Left ventricle myocardium superior (tissue), 1 donor: ENCODE data around the gene CCL27. TPM values are rescaled to one million over a fixed set of nuclear protein-coding genes. Genes with fewer than 3 reads are reported as not detected.

ENCODE experiments used
- ATAC-seq: fragments of 200-7000 bp; cut with Tn5 transposase; one replicate; pipeline ENCODE4 v1.9.1; 2020; ENCODE audit warnings: mild to moderate bottlenecking, moderate library complexity
- DNase-seq: peaks from one replicate; pipeline ENCODE4 v3.0.0-alpha.2; 2020
- intact Hi-C: fragments of 100-400 bp; cut with micrococcal nuclease; formaldehyde crosslinking; loops from one replicate; pipeline ENCODE4 v1.11.0; 2022
- total RNA-seq: library from RNA; stranded (reverse); fragmentation: NEBNext Ultra II Directional; extraction: Animal tissue kit (Norgen Biotek cat#: 25700); gene quantifications from one replicate; pipeline ENCODE4 v1.2.1, GENCODE V29; 2021
- donor health status: DM: no; HTN: yes; CAD: no; lungs with severe emphysema.

Gene CCL27
- total RNA-seq, 1 donor from 2014 or later, result not detected

DNA sequence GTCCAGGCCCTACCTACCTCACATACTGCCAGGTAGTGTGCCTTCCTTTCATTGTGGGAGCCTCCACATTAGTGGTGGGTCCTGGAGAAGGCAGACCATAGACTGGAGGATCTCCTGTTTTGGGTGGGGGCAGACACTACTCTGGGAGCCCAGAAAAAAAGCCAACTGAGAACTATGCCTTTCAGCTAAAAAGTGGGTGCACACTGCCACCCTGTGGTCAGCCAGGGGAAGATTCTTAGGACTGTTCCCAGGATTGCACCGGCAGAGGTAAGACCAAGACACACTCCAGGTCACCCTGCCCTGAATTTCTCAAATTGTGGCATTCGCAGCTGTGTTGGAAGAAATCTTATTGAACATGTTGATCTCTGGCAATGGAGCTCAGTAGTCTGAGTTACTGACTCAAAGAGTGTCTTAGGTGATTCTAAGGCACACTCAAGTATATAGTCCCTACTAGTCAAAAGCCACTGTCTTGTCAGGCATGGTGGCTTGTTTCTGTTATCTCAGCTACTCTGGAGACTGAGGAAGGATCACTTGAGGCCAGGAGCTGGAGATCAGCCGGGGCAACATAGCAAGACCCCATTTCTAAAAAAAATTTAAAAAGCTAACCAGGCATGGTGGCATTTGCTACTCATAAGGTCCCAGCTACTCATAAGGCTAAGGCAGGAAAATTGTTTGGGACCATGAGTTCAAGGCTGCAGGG, 28.5 kb downstream of the CCL27 start:
- peak; percentile 13 for ATAC-seq
- peak; percentile 67 for DNase-seq
- intact Hi-C loops, result no loop called here

DNA sequence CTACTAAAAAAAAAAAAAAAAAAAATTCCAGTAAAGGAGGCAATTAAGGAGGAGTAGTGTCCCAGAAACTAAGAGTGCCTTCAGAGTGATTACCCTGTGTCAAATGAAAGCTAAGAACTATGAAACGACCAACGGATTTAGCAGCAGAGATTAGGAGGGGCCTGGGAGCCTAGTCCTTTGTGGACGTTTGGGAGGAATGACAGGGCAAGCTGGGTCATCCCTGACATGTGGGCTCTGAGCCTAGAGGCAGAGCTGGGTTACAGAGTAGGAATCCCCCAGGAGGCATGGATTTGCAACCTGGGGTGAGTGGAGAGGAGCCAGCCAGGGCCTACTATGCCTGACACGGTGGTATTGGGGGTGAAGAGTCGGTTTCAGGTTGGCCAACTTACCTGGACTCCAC, 29.3 kb downstream of the CCL27 start:
- no peak for DNase-seq
- ATAC-seq, result no peak
- intact Hi-C loops, result no loop called here

DNA sequence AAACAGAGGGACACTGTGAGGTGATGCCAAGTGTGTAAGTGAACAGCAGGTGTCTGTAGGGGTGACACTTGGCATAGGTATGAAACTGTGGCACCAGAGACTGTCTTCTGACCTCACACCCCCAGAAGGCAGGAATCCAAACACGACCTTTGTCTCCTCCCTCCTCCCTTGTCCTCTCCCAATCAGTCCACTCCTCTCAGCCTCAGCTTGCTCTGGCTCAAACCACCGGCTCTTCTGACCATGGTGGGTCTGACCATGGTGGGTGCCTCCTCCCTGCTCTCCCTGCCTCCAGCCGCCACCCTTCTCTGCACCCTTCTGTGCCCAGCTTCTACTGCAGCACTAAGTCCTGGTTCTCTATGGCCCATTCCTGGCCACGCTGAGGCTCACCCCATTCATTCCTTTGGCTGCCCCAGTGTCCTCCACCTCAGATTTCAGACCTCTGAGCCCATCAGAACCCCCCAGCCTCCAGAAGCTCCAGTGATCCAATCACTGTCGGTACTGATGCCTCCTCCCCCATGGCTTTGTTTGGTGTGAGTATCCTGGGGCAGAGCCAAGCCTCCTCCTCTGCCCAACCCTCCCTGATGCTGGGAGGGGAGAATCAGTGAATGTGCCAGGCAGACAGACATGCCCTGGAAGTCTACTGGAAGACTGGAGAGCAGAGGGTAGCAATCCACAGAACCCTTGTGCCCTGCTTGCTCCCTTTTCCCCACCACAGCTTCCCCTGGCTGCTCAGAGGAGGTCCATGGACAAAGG, 31.9 kb downstream of the CCL27 start:
- DNase-seq (no peak), ATAC-seq (no peak)
- intact Hi-C loops, result no loop called here

DNA sequence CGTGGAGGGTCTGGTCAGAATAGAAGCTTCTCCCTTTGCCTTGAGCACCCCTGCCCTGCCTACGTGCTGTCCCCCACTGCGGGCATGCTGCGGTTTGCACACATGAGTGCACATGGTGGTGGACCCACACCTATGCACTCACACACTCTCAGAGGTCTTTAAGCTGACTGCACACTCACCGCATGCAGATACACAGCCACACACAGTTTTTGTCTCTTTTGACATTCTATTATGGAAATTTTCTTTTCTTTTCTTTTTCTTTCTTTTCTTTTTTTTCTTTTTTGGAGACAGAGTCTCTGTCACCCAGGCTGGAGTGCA, 33.0 kb downstream of the CCL27 start:
- intact Hi-C loops, result no loop called here
- ATAC-seq (no peak), DNase-seq (no peak)

- ATAC-seq (peak; percentile 82), DNase-seq (peak; percentile 53)
- intact Hi-C loops, result no loop called here
Measured at GRCh38 chr9:34628656-34629490, 33.6 kb downstream of the CCL27 start, which contains the start of gene ARID3C. TSS of gene ARID3C (minus strand) at chr9:34629066. CDS start at chr9:34628014, 1,052 bp downstream.

GRCh38 chr9:34627716-34628655, 34.5 kb downstream of the CCL27 start:
- intact Hi-C loops, result no loop called here
- ATAC-seq (no peak), DNase-seq (no peak)

DNA sequence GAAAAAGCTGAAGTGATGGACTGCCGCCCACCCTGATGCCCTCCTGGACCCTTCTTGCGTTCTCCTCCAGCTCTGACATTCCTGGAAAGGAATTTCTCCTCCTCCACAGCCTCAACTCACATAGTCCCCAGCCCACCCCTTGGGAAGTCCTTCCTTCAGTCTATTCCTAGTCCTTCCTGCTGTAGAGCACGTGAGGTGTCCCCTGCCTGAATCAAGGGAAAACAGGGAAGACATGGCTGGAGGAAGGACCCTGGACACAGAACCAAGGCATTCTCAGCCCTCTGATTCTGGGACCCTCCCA, 37.3 kb downstream of the CCL27 start:
- ATAC-seq, result no peak
- no peak for DNase-seq
- intact Hi-C loops, result no loop called here

GRCh38 chr9:34624475-34625185, 37.8 kb downstream of the CCL27 start:
- ATAC-seq, result no peak
- no peak for DNase-seq
- intact Hi-C loops, result no loop called here

DNA sequence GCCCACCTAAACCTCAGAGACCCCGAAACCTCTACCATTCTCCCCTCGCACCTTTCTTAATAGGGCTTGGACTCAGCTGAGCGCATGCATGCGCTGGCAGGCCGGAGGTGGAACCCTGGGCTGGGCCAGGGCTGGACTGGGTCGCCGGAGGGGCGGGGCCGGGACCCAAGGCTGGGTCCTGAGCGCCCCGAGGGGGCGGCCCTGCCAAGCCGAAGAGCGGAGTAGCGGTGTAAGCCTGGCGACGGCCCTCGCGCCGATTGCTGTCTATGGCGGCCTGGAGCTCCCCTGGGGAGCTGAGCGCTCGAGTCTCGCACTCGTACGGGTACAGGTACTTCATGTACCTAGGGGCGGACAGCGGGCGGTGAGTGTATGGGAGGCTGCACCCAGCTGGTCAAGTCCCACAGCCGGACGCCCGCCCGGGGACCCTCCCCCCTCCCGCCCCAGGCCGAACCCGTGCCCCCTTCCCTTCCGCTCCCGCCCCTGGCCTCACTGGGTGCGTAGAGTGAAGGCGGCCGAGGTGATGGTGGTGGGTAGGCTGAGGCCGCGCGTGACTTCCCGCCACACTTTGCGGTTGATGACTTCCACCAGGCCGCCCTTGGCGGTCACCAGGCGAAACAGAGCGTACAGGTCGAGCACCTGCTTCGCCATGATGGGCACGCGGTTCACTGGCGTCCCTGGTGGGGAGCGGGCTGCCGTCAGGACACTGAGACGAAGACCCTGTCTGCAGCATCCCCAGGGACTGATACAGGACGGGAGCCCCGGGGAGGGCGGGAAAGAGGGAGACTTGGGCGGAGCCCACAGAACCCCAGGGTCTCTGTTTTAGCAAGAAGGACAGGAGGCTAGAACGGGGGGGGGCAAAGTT, 38.9 kb downstream of the CCL27 start:
- intact Hi-C loops, result no loop called here
- no peak for DNase-seq
- ATAC-seq, result no peak

DNA sequence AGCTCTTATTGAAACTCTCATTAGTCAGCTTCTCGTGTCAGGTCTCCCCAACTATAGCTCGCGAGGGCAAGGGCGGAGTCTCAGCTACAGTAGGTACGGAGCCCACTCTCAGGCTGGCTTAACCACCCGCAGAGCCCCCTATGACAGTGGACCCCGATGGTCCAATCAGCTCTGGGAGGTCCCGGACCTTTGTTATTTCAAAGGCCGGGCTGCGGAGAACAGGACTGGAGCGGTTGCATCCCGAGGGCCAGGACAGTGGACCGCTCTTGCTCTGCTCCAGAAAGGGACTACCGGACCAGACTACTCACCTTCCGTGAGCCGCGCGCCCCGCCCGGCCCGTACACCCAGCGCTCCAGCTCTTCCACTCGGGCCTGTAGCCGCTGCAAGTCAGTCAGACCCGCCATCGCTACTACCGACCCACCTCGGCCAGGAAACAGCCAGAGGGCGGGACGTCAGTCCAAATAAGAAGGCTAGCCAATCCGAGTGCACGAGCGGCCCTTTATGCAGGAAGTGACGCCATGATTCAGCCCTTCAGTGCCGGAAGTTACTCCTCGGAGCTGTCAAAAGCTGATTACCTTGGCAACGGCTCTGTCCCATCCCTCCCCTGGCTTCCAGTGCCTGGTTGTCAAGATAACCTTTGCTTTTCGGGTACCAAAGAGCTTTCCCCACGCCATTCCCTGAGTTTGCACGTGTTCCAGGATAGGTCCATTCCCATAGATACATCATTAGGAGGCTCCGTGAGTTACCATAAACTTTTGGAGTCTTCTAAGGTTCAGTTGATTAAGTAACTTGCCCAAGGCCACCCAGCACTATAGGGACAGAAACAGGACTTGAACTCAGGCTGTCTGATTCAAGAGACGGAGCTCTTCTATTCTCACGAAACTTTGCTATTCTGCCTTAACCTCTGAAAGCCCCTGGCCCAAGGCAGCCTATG, 42.1 kb downstream of the CCL27 start, which contains the start of gene DCTN3:
Gene DCTN3 (minus strand): TSS at position 435 of the 934 bp plus-strand sequence. CDS start 31 bp downstream, at position 404.
- ATAC-seq, result peak; percentile 99
- intact Hi-C loops, result no loop called here
- DNase-seq, result peak; percentile 93

- DNase-seq, result no peak
- ATAC-seq, result no peak
- intact Hi-C loops, result no loop called here
Measured at GRCh38 chr9:34615132-34615531, 47.3 kb downstream of the CCL27 start.

GRCh38 chr9:34612788-34613390, 49.6 kb downstream of the CCL27 start:
- ATAC-seq, result peak; percentile 71
- intact Hi-C loops, result no loop called here
- peak; percentile 74 for DNase-seq
